GM12891 (cell line): ENCODE results near the gene ATP6AP2.
"Not testable (repeated sequence)": the region's sequence is repeated elsewhere in the genome, so short reads cannot be mapped to it uniquely, and the experiment has no call there.

Experiments used
- POLR2A ChIP-seq: IDR thresholded peaks from 2 replicates; pipeline ENCODE4 v1.6.1; 2011; ENCODE audit warnings: low read depth, low read length, control low read depth
- POLR2AphosphoS5 ChIP-seq: IDR thresholded peaks from 2 replicates; pipeline ENCODE4 v1.6.1; 2011; ENCODE audit warnings: low read depth, low read length, control low read depth
- TAF1 ChIP-seq: IDR thresholded peaks from 2 replicates; pipeline ENCODE4 v1.6.1; 2011; ENCODE audit warnings: low read depth, low read length, control low read depth

DNA sequence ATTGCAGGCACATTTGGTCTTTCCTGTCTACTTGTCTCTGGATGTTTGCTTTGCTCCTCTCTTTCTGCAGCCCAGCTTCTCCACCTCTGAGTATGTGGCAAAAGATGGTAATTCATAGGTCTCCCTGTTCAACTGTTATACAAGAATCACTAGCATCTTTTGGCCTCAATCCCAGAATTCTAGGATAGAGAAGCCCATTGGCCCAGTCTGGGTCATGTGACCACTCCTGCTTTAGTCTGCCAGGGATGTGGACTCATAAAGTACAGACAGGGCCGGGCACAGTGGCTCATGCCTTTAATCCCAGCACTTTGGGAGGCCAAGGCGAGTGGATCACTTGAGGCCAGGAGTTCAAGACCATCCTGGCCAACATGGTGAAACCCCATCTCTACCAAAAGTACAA, 5.4 kb upstream of the ATP6AP2 start:
- not testable (repeated sequence) for TF ChIP-seq POLR2A, TAF1, POLR2AphosphoS5
